HG02852 (cell line): ENCODE results near the gene MMGT1.

Experiments used
- ATAC-seq: cut with Tn5 transposase; IDR thresholded peaks from one replicate; pipeline ENCODE4 v1.9.1; 2021; ENCODE audit warnings: mild to moderate bottlenecking, moderate library complexity; ENCODE audit not compliant: unreplicated experiment

Gene MMGT1

GRCh38 chrX:135973548-135974278, at the start of gene MMGT1:
Gene MMGT1, minus strand, starts transcription at chrX:135973988. Its CDS starts 313 bp downstream, at chrX:135973675.
- ATAC-seq, result peak; percentile 84

GRCh38 chrX:136021903-136022302, 48.1 kb upstream of the MMGT1 start:
- peak; percentile 64 for ATAC-seq

GRCh38 chrX:136021160-136021559, 47.4 kb upstream of the MMGT1 start:
- peak; percentile 74 for ATAC-seq

- no peak for ATAC-seq
These were observed 45.4 kb upstream of the MMGT1 start for GRCh38 chrX:136019226-136019625.

- ATAC-seq, result no peak
These were observed 43.1 kb upstream of the MMGT1 start for GRCh38 chrX:136016881-136017280.

DNA sequence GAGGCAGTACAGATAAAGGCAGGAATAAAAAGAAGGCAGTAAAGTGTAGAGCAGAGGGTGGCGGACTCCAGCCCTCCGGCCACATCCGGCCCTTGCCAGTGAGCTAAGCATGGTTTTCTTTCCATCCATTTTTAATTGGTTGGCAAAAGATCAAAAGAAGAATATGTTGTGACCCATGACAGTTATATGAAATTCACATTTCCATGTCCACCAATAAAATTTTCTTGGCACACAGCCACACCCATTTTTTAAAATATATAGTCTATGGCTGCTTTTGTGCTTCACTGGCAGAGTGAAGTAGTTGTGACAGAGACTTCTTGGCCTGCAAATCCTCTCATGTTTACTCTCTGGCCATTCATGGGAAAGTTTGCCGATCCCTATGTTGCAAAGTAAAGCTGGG, 41.2 kb upstream of the MMGT1 start:
- ATAC-seq, result no peak

- no peak for ATAC-seq
These were observed 14.5 kb upstream of the MMGT1 start for GRCh38 chrX:135988245-135988644.

DNA sequence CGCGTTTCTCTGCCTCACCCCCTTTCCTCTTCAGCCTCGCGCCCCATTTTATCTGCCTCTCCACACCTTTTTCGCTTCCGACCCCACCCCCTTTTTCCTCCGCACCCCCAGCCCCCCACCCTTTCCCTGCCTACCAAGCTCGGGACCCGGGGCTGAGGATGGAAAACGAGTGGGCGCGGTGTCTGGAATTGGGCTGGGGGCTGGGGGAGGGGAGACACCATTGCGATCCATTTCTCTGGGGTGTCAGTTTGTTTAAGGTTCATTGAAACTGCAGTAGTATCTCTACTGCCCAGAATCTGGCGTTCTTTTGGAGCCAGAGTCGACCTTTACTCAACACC, 12.2 kb upstream of the MMGT1 start:
- no peak for ATAC-seq

GRCh38 chrX:135985157-135985972, 11.6 kb upstream of the MMGT1 start, which contains the start of gene SLC9A6:
Gene SLC9A6, plus strand, starts transcription at chrX:135985435. Its CDS starts 224 bp downstream, at chrX:135985659.
- ATAC-seq, result peak; percentile 92

DNA sequence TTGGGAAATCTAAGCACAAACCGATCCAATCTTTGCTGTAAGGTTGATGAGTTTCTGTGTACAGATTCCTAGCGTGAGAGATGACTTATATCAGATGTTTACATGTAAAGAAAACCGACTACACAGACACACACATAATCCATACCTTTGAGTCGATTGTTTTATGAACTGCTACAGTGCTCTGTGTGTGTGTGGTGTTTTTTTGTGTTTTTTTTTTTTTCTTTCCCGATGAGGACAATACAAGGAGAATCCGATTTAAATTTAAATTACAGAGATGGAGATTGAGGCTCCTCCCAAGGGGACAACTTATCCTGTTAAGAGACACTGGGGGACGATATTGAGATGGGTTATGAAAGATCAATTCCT, 11.0 kb upstream of the MMGT1 start:
- peak; percentile 18 for ATAC-seq

- no peak for ATAC-seq
These were observed 10.5 kb upstream of the MMGT1 start for GRCh38 chrX:135984256-135984655.

DNA sequence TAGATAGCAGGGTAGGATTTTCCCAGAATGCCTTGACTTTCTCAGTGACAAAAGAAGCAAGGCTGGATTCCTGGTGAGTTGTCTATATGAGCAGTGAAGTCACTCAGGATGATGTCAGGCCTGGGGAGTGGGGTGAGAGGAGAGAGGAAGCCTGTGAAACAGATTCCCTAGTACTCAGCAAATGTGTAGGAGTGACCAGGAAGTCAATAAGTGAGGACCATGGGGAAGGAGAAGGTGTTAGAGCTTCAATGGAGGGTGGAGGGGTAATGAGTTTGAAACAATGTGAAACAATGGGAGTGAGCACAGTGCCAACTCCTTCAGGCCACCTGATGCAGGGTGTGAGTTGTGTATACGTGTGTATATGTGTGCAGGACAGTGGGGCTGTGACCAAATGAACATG, 9.1 kb upstream of the MMGT1 start:
- ATAC-seq, result no peak

GRCh38 chrX:135981668-135982067, 7.9 kb upstream of the MMGT1 start:
- ATAC-seq, result no peak

DNA sequence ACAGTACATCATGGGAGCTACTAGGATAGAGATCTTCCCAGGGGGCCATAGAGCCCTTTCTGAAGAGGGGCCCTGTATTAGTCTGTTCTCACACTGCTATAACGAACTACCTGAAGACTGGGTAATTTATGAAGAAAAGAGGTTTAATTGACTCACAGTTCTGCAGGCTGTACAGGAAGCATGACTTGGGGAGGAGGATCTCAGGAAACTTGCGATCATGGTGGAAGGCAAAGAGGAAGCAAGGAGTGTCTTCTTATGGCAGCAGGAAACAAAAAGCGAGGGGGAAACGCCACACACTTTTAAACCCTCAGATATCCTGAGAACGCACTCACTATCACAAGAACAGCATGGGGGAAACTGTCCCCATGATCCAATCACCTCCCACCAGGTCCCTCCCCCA, 7.2 kb upstream of the MMGT1 start:
- ATAC-seq, result no peak

- ATAC-seq, result no peak
These were observed 3.8 kb upstream of the MMGT1 start for GRCh38 chrX:135977611-135978010.

DNA sequence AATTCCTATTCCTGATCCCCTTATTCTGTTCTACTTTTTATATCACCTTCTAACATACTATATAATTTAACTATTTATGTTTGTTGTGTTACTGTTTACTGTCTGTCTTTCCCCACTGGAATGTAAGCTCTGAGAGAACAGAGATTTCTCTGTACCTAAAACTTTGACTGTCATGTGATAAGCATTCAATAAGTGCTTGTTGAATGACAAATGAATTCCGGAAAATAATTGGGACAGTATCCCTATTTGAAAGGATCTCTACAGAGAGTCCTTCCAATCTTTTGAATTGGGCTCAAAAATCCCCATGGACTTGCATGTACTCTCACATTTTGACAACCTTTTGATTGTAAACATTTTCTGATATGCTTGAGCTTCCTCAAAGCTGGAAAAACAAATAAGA, 1.6 kb upstream of the MMGT1 start:
- ATAC-seq, result no peak

DNA sequence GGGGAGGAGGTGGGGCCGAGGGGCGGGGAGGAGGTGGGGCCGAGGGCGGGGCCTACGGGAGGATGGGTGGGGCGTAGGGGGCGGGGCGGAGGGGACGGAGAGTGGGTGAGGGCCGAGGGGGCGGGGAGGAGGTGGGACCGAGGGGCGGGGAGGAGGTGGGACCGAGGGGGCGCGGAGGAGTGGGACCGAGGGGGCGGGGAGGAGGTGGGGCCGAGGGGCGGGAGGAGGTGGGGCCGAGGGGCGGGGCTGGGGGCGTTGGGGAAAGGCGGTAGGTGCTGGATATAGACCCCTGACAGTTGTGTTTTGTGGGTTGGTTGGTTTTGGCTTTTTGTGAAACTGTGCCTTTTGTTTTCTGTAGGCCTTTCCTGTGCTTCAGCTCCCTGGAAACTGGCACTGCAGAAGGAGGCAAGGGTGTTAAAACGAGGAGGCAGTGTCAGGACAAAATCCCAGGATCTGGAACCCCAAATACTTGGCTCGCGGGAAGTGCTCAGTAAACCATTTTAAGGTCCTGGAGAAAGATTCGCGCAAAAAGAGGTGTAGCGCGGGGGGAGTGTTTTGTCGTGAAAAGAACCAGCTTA, 580 bp upstream of the MMGT1 start:
- ATAC-seq, result no peak

DNA sequence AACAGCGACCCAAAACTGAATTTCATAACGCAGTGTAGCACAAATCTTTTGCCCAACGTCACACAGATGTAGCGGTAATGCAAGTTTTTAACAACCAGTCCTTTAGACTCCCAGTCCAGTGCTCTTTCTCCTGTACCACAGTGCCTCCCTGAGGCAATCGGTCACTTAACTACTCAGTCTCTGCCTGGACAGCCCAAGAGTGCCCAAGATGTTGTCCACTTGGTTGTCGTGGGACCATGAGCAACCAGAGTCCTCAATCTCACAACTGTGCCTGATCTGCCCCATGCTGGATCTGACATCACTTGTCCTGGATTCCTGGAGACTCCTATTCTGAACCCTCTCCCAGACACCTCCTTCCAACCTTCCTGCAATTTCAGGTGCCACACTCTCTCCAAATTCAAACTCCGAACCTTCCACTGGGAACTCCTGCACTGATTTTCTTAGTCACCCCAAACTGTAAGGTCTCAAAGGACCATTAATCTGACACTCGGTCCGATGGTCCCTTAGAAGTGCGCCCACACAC, 702 bp downstream of the MMGT1 start:
- peak; percentile 25 for ATAC-seq

DNA sequence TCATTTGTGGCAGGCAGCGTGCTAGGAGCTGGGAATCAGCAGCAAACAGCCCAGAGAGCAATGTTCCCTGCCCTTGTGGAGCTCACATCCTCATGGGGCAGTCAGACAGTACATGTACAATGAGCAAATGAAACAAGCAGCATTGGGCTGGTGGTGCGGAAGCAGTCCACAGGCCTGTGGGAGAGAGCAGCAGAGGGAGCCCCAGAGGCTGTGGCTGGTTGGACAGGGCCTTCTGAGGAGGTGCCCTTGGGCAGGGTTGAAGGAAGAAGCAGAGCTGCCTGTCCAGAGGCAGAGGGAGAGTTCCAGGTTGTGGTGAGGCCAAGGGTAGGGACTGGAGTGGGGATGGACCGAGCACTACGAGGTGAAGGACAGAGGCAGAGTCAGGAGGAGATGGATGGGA, 22.5 kb downstream of the MMGT1 start:
- ATAC-seq, result no peak

DNA sequence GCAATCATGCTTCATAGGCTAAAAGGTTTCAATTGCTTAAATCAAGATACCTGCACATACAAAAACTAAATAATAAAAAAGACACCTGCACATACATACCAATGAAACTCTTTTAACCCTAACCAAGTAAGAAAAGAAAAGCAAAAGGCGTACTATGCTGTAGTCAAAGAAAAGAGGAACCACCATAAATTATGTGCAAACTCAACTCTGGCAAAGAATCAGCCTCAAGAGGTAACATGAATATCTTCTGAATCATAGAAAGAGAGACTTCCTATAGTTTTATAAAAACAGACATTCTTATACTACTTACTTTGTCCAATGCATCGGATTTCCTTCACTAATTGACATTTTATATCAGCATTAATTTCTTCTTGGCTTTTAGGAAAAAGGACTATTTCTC, 29.3 kb downstream of the MMGT1 start:
- ATAC-seq, result no peak

DNA sequence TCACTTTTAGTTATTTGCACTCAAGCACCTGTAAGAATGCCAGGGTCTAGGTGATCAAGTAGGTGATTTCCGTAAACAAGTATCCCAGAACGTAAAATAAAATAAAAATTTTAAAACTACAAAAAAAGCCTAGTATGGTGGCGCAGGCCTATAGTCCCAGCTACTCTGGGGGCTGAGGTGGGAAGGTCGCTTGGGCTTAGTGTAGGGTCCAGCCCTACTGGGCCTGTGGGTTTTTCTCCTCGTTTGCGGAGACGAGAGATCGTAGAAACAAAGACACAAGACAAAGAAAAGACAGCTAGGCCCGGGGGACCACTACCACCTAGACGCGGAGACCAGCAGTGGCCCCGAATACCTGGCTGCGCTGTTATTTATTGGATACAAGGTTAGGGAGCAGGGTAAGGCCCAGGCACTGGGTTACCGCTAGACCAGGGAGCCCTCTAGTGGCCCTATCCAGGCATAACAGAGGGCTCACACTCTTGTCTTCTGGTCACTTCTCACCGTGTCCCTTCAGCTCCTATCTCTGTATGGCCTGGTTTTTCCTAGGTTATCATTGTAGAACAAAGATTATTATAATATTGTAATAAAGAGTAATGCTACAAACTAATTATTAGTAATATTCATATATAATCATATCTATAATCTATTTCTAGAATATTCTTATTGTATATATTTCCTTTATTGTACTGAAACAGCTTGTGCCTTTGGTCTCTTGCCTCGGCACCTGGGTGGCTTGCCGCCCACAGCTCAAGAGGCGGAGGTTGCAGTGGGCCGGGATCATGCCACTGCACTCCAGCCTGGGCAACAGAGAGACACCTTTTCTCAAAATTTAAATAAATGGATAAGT, 41.9 kb downstream of the MMGT1 start:
- ATAC-seq, result peak; percentile 70
